ENCODE measurements around the gene CRISP1.
"Not testable (repeated sequence)": the region's sequence is repeated elsewhere in the genome, so short reads cannot be mapped to it uniquely, and the experiment has no call there.

CRISP1 gene

DNA sequence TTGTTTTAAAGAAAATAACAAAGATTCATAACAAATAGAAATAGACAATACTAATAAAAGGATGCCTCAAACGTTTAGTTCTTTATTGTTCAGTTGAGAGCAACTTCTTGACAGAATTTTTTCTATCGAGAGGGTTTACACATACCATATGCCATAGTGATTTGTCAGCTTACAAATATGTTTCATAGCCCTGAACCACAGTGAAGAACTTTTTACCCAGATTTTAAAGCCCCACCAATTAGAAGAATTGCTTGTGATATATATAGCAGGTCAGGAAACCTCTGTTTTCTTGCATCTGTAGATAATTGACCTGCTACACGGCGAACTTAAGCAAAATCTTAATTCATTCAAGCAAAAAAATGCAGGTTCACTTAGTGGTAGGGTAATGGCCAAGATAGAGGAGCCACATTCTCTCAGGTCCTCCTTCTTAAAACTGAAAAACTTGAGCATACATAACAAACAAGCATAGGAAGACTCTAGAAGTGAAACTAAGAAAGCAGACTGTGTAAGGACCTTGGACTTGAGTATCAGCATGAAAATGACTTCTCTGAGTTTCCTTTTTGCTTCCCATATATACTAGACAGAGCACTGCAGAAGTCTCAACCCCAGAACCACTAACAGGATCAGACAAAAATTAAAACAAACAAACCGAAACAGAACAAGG, 39.5 kb downstream of the CRISP1 start:
- H3K4me3 ChIP-seq (ENCODE audit: low read depth, low read length) = no peak overlapping the region
- TF ChIP-seq, protein P1, sequence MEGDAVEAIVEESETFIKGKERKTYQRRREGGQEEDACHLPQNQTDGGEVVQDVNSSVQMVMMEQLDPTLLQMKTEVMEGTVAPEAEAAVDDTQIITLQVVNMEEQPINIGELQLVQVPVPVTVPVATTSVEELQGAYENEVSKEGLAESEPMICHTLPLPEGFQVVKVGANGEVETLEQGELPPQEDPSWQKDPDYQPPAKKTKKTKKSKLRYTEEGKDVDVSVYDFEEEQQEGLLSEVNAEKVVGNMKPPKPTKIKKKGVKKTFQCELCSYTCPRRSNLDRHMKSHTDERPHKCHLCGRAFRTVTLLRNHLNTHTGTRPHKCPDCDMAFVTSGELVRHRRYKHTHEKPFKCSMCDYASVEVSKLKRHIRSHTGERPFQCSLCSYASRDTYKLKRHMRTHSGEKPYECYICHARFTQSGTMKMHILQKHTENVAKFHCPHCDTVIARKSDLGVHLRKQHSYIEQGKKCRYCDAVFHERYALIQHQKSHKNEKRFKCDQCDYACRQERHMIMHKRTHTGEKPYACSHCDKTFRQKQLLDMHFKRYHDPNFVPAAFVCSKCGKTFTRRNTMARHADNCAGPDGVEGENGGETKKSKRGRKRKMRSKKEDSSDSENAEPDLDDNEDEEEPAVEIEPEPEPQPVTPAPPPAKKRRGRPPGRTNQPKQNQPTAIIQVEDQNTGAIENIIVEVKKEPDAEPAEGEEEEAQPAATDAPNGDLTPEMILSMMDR (conservative IDR thresholded peaks at IDR 0.05; ENCODE audit: low read depth, low read length) = no peak
- DNase-seq (ENCODE audit: low read depth) = no peak

DNA sequence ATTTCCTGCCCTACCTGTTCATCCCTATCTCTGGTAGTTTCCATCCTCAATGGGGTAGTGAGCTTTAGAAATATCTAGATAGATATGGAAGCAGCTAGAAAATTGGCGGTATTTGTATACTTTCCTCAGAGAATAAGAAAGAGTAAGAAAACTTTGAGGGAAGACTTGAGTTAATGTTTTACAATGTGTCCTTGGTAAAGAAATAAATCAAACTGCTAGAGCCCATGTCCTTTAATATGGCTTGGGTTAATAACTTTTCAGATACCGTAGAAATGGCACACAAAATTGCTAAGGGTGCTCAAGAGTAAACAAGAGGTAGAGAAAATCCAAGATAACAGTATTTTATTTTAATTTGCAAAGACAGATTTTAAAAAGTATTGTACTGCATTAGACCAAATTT, 51.2 kb downstream of the CRISP1 start:
- TF ChIP-seq, protein P1 (conservative IDR thresholded peaks at IDR 0.05; ENCODE audit: low read depth, low read length) = no peak
- no peak for DNase-seq (ENCODE audit: low read depth)
- no peak overlapping the region for H3K4me3 ChIP-seq (ENCODE audit: low read depth, low read length)

DNA sequence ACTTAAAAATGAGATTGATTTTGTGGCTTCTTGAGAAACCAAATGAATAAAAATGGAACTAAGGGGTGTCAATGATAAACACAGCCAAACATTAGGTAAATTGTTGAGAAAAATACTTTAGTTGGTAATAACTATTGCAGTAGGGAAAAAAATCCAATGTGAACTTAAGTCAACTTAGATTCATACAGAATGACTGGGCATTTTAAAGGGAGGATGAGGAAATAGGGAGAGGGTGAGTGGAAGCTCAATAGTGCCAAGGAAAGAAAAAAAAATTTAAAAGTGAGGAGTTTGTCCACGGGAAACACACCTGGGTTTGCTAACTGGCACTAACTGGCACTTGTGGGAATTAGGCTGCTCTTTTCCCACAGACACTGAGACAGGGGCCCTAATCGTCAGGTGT, 53.1 kb downstream of the CRISP1 start:
- TF ChIP-seq, protein P1 (conservative IDR thresholded peaks at IDR 0.05; ENCODE audit: low read depth, low read length) = no peak
- H3K4me3 ChIP-seq (ENCODE audit: low read depth, low read length) = no peak overlapping the region
- DNase-seq (ENCODE audit: low read depth) = no peak

DNA sequence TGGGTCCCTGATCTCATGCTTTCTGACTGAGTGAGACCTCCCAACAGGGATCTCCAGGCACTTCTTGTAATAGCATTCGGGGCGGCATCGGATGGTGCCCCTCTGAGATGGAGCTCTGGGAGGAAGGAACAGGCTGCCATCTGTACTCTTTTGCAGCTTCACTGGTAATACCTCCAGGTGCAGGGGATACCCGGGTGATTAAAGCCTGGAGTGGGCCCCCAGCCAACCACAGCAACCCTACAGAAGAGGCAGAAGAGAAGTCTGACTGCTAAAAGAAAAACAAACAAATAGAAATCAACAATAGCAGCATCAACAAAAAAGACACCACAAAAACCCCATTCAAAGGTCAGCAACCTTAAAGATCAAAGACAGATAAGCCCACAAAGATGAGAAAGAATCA, 60.2 kb downstream of the CRISP1 start:
- no peak for DNase-seq (ENCODE audit: low read depth)
- TF ChIP-seq, protein P1 (conservative IDR thresholded peaks at IDR 0.05; ENCODE audit: low read depth, low read length) = no peak
- no peak overlapping the region for H3K4me3 ChIP-seq (ENCODE audit: low read depth, low read length)

DNA sequence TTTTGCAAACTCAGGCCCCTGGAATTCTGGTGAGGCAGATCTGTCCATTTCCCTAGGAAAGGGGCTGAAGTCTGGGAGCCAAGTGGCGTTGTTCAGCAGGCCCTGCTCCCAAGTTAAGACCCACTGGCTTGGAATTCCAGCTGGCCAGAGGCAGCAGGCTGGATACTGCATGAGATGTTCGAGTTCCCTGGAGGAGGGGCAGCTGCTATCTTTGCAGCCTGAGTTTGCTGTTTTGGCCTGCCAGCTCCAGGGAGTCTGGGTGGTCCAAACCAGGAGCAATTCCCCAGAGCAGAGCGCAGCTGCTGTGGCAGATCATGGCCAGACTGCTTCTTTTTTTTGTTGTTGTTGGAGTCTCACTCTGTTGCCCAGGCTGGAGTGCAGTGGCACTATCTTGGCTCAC, 61.1 kb downstream of the CRISP1 start:
- TF ChIP-seq, protein P1 (conservative IDR thresholded peaks at IDR 0.05; ENCODE audit: low read depth, low read length) = no peak
- no peak overlapping the region for H3K4me3 ChIP-seq (ENCODE audit: low read depth, low read length)
- no peak for DNase-seq (ENCODE audit: low read depth)

DNA sequence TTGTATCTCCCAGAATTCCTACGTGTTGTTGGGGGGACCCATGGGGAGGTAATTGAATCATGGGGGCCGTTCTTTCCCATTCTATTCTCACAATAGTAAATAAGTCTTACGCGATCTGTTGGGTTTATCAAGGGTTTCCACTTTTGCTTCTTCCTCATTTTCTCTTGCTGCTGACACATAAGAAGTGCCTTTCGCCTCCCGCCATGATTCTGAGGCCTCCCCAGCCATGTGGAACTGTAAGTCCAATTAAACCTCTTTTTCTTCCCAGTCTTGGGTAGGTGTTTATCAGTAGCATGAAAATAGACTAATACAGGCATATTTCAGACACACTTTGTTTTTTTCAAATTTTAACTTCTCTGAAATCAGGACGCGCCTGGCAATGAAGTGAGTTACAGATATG, 64.8 kb downstream of the CRISP1 start:
- no peak for DNase-seq (ENCODE audit: low read depth)
- H3K4me3 ChIP-seq (ENCODE audit: low read depth, low read length) = no peak overlapping the region
- TF ChIP-seq, protein P1 (conservative IDR thresholded peaks at IDR 0.05; ENCODE audit: low read depth, low read length) = no peak

DNA sequence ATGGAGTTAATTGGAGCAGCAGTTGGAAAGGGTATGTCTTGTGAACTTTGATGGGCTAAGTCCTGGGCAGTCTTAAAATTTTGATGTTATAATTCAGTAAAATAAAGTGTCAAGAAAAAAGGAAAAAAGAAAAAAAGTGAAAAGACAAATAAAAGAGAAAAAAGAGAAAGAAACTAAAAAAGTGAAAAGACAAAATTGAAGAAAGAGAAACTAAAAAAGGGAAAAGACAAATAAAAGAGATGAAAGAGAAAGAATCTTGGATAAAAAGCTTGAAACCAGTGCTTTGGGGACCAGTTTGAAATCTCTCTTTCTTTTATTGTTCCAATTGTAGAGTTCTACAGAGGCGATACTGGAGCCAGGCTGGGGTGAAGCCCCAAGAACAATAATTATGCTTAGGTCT, 67.2 kb downstream of the CRISP1 start:
- no peak overlapping the region for H3K4me3 ChIP-seq (ENCODE audit: low read depth, low read length)
- DNase-seq (ENCODE audit: low read depth) = no peak
- TF ChIP-seq, protein P1 (conservative IDR thresholded peaks at IDR 0.05; ENCODE audit: low read depth, low read length) = no peak

DNA sequence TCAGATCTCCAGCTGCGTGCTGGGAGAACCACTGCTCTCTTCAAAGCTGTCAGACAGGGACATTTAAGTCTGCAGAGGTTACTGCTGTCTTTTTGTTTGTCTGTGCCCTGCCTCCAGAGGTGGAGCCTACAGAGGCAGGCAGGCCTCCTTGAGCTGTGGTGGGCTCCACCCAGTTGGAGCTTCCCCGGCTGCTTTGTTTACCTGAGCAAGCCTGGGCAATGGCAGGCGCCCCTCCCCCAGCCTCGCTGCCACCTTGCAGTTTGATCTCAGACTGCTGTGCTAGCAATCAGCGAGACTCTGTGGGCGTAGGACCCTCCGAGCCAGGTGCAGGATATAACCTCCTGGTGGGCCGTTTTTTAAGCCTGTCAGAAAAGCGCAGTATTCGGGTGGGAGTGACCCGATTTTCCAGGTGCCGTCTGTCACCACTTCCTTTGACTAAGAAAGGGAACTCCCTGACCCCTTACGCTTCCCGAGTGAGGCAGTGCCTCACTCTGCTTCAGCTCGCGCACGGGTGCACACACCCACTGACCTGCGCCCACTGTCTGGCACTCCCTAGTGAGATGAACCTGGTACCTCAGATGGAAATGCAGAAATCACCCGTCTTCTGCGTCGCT, 69.4 kb downstream of the CRISP1 start:
- not testable (repeated sequence) for DNase-seq (ENCODE audit: low read depth); H3K4me3 ChIP-seq (ENCODE audit: low read depth, low read length)
